Measurements from ENCODE around the gene SNAPIN.
A peak's percentile ranks its signal among the peaks of the same experiment; 100 is the strongest.
"Not testable (repeated sequence)": the region's sequence is repeated elsewhere in the genome, so short reads cannot be mapped to it uniquely, and the experiment has no call there.

The SNAPIN gene

DNA sequence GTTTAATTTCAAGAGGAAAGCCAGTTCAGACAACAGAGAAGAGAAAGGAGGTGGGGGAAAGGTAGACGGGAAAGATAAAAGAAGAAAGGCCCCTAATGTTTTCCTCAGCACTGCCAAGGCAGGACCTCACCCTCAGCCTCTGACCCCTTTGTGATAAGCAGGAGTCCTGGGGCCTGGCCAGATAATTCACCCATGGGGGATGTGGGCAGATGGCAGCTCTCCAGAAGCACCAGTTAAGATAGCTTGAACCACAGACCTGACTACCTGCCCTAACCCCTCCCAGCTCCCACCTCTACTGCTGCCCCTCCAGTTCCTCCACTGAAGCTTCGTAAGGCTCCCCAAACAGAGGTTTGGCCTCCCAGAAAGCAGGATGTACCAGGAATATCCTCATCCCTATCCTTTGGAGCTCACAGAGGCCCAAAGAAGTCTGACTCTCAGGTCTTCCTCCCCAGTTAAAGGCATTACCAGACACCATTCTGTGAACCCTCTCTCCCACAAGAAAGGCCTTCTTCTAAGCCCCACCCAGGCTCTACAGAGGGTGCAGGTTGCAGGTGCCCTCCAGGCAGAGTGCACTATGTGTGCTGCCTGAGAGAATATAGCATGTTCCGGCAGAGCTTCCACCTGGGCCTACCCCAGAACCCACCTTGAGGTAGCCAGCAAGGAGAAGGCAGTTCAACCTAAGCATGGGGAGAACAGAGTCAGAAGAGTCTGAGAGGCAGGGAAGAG lies 9.2 kb upstream of the SNAPIN start:
- no peak for DNase-seq

DNA sequence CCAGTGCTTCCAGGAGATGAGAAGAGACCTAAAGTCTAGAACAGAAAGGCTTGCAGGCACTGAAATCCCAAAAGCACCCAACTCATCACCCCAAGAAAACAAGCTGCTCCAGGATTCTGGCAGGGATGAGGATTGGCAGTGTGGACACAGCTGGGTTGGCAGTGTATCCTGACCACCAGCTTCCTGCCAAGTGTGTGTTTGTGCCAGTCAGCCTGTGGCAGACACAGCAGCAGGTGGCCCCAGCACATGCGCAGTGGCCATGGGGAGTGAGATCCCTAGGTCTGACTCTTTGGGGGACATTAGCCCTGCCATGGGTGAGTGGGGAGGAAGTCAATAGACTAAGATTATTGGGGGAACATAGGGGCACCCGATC lies 8.7 kb upstream of the SNAPIN start:
- no peak for DNase-seq

DNA sequence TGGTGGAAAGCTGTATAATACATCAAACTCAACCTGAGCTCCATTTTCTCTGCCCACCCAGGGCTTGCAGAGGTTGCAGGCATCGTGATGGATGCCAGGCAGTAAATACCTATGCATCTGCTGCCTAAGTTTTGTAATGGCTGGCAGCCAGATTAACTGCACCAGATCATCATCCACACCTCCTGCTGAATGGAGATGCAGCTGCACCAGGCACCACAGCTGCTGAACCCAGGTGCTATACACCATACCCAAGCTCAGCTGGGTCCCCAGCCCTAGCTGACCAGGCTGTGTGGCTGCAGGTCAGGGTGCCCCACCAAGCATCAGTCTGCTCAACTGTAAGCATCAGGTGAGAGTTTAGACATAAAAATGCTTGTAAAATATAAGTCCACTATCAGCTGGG lies 6.7 kb upstream of the SNAPIN start:
- no peak for DNase-seq

DNA sequence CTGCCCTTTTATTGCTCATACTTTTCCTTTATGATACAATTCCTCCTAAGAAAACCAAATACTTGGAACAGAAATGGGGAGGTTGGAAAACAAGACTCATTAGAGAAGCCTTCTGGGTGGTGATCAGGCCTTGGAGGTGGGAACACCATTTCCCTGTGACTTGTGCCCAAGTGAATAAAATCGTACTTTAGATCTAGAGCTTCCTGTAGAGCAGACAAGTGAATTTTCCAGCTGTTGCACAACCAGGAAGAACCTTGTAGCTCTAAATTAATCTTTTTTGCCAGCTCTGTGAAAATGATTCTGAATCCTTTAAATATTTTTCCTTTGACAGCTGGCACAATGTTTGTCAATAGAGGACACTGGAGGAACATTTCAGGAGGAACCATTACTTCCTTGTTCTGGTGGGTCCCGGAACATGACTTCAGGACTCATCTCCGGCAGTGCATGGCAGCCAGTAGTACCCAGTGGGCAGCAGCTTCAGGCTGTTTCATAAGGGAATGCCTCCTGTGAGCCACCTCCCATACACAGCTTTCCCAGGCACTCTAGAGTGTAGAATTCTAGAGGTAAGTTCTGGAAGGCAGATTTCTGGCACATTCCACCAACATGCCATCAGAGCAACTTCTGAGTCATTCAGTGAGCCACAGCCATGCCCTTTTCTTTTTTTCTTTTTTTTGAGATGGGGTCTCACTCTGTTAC lies 5.5 kb upstream of the SNAPIN start:
- DNase-seq: no peak

DNA sequence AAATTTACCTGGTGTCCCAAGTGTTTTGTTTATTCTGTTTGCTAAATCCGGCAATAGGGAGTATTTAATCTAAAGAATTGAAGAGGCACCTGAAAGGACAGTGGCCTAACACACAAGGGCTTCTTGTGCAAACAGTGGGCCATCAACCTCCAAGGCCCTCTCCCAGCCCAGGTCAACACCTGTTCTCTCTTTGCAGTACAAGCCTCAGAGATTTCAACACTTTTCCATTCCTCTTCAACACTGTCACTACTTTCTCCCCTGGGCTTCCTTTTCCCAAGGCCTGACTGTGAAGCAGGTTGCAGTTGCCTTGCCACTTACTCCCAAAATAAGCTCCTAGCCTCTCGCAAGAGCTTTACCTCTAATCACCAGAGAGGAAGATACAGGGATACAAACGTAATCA lies 3.2 kb upstream of the SNAPIN start:
- DNase-seq: no peak

DNA sequence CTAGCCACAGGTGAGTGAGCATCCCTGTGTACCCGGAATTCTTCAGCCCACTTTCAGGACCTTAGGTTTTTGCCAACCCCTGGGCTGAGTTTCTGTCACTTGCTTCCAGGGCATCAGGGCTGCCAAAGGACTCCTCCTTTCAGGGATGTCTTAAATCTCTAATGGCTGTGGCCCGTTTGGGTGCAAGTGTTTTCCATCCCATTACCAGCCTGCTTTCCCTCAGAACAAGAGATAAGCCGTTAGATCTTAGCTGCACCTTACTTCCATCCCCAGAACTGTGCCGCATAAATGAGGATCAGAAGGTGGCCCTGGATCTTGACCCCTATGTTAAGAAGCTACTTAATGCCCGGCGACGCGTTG lies 652 bp downstream of the SNAPIN start:
- DNase-seq: no peak

DNA sequence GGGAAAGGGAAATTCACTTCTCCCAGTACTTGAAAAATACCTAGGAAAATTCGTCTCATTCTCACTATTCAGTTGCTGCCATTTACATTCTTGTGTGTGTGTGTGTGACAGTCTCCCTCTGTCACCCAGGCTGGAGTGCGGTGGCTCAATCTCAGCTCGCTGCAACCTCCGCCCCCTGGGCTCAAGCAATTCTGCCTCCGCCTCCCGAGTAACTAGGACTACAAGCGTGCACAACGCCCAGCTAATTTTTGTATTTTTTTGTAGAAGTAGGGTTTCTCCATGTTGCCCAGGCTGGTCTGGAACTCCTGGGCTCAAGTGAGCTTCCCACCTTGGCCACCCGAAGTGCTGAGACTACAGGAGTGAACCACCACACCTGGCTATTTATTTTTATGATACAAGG lies 1.2 kb downstream of the SNAPIN start:
- no peak for DNase-seq

DNA sequence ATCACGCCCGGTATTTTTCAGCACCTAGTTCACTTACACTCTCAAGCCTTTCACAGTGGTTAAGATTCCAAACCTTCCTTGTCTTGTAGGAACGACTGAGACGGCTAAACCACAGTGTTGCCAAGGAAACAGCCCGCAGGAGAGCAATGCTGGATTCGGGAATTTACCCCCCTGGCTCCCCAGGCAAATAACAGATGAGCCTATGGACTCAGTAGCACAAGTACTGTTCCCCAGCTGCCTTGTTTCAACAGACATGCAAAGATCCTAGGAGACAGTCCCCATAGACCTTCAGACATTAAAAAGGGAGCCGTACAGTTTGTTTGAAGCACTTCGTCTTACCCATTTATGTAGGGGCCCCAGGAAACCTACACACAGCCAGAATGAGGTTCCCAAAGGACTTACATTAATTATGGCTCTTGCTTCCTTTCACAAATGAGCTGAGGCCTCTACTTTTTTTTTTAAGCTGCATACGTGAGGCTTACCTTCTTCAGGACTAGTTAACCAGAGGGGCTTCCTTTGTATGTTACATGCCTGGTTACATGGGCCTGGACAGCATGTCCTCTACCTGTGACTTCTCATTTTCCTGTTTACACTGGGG lies 2.7 kb downstream of the SNAPIN start:
- DNase-seq: no peak

DNA sequence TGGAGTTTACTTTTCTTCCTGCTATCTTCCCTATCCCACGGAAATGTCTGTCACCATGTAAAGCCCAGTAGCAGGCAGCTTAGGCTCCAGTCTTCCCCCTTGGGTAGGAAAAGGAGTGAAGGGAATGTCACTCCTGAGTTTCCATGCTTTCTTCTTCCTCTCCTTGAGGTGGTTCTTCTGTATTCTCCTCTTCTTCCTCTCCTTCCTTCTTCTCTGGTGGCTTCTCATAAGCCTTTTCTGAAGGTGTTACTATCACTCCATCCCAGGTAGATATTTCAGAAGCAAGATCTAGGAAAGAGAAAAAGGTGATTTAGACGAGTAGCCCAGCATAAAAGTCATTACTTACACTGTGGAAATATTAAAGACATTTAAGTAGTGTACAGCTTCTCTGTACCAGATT lies 3.8 kb downstream of the SNAPIN start:
- DNase-seq: no peak

DNA sequence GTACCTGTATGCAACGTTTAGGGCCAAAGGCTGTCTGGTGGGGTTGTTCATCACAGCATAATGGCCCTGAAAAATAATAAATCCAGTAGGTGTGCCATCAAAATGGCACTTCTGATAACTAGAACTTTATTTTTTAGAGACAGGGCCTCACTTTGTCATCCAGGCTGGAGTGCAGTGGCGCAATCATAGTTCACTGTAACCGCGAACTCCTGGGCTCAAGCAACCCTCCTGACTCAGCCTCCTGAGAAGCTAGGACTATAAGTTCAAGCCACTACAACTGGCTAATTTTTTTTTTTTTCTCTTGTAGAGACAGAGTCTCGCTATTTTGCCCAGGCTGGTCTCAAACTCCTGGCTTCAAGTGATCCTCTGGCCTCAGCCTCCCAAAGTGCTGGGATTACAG lies 4.7 kb downstream of the SNAPIN start:
- DNase-seq: no peak

DNA sequence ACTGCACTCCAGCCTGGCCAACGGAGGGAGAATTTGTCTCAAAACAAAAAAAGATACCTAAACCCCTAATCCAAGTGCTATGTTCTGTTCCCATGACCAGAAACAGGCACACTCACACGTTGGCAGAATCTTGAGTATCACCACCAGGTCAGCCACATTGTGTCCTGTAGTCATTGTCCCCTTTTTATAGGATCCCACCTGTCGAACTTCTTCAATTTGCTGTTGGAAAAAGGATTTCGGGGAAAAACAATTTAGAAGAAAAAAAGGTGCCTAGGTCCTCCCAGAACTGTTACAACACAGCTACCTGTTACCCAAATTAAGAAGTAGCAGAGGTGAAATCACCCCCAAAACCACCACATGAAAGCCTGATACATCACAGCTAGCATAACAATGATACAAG lies 8.9 kb downstream of the SNAPIN start:
- DNase-seq: no peak

DNA sequence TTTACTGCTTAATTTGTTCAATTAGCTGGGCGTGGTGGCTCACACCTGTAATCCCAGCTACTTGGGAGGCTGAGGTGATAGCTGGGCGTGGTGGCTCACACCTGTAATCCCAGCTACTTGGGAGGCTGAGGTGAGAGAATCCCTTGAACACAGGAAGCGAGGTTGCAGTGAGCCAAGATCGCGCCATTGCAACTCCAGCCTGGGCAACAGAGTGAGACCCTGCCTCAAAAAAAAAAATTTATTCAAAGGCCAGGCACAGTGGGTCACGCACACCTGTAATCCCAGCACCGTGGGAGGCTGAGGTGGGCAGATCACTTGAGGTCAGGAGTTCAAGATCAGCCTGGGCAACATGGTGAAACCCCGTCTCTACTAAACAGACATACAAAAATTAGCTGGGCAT lies 10.2 kb downstream of the SNAPIN start:
- not testable (repeated sequence) for DNase-seq

DNA sequence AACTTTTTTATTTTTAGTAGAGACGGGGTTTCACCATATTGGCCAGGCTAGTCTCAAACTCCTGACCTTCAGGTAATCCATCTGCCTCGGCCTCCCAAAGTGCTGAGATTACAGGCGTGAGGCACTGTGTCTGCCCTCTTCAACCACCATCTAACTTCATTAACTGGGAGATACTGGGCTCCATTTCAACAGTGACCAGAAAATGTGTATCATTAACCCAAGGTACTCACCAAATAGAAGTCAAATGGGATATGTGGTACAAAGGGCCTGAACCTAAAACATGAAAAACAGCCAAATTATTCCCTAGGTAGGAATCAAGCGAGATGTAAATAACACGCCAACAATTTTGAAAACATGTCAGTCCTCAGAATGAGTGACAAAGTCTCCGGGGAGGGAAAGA lies 11.1 kb downstream of the SNAPIN start:
- DNase-seq: no peak

DNA sequence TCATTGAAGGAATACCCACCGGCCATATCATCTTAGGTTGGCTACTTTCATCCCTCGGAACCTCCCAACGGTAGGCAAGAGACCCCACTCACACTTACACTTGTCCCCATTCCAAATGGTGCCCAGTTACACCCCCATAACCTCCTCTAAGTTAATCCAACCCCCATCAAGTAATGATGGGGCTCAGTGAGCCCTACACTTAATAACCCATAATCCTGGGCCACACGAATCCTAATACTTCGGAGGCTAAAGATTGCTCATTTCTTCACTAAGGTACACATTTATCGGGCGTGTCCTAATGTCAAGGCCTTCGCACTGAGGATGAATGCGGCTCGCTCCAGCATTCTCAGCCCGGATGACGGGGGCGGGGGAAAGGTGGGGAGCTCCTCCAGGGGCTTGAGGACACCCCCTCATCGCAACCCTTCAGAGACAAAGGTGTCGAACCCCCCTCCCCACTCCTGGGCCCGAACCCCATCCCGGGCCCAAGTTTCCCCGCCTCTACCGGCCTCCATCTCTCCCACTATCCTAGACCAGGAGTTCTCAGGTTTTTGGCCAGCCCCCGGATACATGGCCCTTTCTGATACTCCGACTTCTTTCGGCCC lies 11.9 kb downstream of the SNAPIN start:
- peak; percentile 35 for DNase-seq

DNA sequence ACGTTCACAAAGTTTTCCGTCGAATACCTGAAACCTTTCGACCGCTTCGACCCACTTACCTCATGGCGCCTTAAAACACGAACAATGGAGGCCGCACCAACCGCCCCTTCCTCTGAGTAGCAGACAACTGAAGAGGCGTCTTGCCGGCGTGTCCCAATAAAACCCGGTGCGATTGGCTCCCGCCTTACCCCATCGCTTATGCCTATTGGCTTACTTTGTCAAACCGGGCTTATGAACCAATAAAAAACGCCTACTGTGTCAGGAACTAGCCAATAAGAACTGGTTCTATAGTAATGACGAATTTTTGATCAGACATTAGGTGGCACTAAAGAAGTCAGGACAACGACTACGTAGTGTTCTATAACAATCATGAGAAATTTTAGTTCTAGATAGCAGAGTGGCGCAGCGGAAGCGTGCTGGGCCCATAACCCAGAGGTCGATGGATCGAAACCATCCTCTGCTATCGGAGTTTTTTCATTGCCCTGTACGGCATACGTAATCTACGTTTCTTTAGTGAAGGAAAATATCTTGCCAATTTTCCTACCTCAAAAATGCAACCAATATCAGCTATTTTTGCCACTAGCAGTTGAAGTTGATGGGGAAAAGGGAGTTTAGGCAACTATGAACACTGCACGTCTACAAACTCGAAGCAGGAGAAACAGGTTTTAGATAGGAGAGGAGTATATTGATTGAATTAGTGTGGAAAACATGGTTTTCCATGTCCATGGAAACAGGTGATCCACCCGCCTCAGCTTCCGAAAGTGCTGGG lies 12.5 kb downstream of the SNAPIN start, which contains the start of gene ILF2:
TSS of gene ILF2 (minus strand) at position 135 of the 769 bp plus-strand sequence. CDS start at position 64, 71 bp downstream.
- DNase-seq: peak; percentile 97

DNA sequence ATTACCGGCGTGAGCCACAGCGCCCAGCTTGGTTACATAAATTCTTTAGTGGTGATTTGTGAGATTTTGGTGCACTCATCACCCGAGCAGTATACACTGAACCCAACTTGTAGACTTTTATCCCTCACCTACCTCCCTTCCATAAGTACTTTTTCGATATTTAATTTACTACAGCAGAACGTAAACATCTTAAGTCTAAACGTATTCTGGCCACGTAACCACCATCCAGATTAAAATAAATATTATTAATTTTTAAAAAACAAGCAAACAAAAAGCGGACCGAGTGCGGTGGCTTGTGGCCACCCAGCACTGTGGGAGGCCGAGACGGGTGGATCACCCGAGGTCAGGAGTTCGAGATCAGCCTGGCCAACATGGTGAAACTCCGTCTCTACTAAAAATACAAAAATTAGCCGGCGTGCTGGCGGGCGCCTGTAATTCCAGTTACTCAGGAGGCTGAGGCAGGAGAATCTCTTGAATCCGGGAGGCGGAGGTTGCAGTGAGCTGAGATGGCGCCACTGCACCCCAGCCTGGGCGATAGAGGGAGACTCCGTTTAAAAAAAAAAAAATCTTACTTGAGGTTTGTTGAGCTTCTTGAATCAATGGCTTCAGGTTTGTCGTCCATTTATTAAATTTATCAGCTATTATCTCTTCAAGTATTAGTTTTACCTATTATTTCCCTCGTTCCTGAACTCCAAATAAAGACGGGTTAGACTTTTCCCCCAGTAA lies 13.3 kb downstream of the SNAPIN start:
- DNase-seq: peak; percentile 42

DNA sequence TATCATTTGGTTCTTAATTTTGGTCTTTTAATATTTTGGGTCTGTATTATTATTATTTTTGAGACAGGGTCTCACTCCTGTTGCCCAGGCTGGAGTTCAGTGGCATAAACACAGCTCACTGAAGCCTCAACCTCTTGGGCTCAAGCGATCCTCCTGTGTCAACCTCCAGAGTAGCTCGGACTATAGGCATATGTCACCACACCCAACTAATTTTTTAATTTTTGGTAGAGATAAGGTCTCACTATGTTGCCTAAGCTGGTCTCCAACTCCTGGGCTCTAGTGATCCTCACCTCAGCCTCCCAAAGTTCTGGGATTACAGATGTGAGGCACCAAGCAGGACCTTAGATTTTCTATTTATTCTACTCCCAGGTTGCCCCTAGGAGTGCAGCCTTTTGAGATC lies 15.0 kb downstream of the SNAPIN start:
- no peak for DNase-seq

DNA sequence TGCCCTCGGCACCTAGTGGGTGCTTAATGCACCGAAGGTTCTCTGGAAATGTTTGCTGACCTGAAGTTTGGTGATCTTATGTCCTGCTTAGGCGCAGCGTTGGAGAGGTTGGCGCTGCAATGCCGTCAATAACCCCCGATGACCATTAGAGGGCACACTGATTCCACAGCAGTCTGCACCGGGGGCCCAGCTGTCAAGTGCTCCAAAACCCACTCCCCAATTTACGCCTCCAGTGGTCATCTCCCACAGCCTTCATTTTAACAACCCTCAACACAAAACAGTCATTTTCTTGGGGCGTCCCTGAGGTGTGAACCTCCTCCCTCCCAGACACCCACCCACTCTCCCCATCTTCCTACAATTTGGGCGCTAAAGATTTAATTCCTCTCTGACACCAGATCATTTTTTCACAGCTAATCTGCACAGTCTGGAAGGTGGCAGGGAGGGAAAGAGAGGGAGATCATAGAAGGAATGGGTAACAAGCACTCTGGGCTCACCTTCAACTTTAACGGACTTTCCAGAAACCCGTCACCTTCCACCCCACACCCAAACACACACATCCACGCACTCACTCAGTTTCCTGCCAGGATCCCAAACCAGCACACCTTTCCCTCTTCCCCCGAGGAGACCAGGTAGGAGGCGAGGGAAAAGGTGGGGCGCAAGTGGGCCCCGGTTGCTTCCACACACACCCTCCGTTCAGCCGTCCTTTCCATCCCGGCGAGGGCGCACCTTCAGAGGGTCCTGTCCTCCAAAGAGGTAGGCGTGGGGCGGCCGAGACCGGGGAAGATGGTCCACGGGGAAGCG lies 19.4 kb downstream of the SNAPIN start:
- peak; percentile 43 for DNase-seq

DNA sequence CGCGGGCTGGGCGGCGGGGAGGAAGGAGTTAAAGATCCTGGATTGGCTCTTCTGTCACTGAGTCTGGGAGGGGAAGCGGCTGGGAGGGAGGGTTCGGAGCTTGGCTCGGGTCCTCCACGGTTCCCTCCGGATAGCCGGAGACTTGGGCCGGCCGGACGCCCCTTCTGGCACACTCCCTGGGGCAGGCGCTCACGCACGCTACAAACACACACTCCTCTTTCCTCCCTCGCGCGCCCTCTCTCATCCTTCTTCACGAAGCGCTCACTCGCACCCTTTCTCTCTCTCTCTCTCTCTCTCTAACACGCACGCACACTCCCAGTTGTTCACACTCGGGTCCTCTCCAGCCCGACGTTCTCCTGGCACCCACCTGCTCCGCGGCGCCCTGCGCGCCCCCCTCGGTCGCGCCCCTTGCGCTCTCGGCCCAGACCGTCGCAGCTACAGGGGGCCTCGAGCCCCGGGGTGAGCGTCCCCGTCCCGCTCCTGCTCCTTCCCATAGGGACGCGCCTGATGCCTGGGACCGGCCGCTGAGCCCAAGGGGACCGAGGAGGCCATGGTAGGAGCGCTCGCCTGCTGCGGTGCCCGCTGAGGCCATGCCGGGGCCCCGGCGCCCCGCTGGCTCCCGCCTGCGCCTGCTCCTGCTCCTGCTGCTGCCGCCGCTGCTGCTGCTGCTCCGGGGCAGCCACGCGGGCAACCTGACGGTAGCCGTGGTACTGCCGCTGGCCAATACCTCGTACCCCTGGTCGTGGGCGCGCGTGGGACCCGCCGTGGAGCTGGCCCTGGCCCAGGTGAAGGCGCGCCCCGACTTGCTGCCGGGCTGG lies 20.2 kb downstream of the SNAPIN start, which contains the start of gene NPR1:
TSS of gene NPR1 (plus strand) at position 170 of the 818 bp plus-strand sequence. CDS start at position 591, 421 bp downstream.
- peak; percentile 25 for DNase-seq

DNA sequence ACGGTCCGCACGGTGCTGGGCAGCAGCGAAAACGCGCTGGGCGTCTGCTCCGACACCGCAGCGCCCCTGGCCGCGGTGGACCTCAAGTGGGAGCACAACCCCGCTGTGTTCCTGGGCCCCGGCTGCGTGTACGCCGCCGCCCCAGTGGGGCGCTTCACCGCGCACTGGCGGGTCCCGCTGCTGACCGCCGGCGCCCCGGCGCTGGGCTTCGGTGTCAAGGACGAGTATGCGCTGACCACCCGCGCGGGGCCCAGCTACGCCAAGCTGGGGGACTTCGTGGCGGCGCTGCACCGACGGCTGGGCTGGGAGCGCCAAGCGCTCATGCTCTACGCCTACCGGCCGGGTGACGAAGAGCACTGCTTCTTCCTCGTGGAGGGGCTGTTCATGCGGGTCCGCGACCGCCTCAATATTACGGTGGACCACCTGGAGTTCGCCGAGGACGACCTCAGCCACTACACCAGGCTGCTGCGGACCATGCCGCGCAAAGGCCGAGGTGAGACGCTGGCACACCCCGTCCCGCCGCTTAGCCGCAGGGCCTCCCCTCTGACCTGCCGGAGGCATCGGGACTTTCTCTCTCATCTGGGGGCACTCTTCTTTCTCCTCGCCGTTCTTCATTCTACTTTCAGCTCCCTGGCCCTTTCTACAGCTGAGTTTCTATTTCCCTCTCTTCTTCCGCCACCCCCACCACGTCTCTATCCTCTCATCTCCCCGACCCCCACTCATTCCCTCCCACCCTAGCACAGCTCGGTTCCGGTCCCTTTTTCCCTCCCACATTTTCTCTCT lies 21.0 kb downstream of the SNAPIN start:
- DNase-seq: peak; percentile 42

Measured in activated CD8-positive, alpha-beta memory T cell treated with anti-CD3 and anti-CD28 coated beads, Interleukin-2, amount 50 U/mL, for 4 hours (primary cell).